IMR-90 (cell line): ENCODE measurements around the gene RPAP2. TPM values are rescaled to one million over a fixed set of nuclear protein-coding genes. Genes with fewer than 3 reads are reported as not detected.
A peak's percentile ranks its signal among the peaks of the same experiment; 100 is the strongest.

ENCODE experiments used
- ATAC-seq: fragments of 200-7000 bp; cut with Tn5 transposase; 2 replicates; pipeline ENCODE4 v1.9.1; 2020; ENCODE audit warnings: low read depth, mild to moderate bottlenecking, moderate library complexity
- BruUV-seq: library from RNA; stranded (reverse); fragments of 400-500 nt; replicated peaks from 2 replicates; lab custom pipeline; 2021; lab: Mats Ljungman, UMichigan
- CTCF ChIA-PET: fragments of 300-600 bp; formaldehyde crosslinking; extraction: SDS; loops from one replicate; lab custom pipeline; 2021; ENCODE audit warnings: antibody characterized with exemption; lab: Yijun Ruan, JAX
- POLR2A ChIA-PET: fragments of 300-600 bp; sonication (Branson Sonifier 250); formaldehyde crosslinking; loops from one replicate; lab custom pipeline; 2022; ENCODE audit warnings: antibody characterized with exemption; ENCODE audit not compliant: unreplicated experiment; lab: Charles Lee
- DNase-seq: peaks from one replicate; pipeline ENCODE4 v3.0.0; 2013
- H2AFZ ChIP-seq: replicated peaks from 2 replicates; pipeline ENCODE3; 2013; ENCODE audit warnings: low read length, mild to moderate bottlenecking; ENCODE audit not compliant: poor library complexity
- H2AK5ac ChIP-seq: 2 replicates; pipeline ENCODE4 v1.6.1; 2013; ENCODE audit warnings: low read depth, low read length, inconsistent platforms
- H2AK9ac ChIP-seq: replicated peaks from 2 replicates; pipeline ENCODE3; 2013; ENCODE audit warnings: mild to moderate bottlenecking, low read depth, low read length, moderate library complexity; ENCODE audit not compliant: poor library complexity
- H2BK120ac ChIP-seq: 2 replicates; pipeline ENCODE4 v1.6.1; 2013; ENCODE audit warnings: low read depth, low read length, inconsistent platforms
- H2BK15ac ChIP-seq: 3 replicates; pipeline ENCODE4 v1.6.1; 2013; ENCODE audit warnings: low read depth, low read length, inconsistent platforms
- H2BK20ac ChIP-seq: 2 replicates; pipeline ENCODE4 v1.6.1; 2013; ENCODE audit warnings: low read depth, mild to moderate bottlenecking, inconsistent platforms, low read length, moderate library complexity
- H2BK5ac ChIP-seq: 2 replicates; pipeline ENCODE4 v1.6.1; 2013; ENCODE audit warnings: mild to moderate bottlenecking, low read depth, low read length, inconsistent platforms; ENCODE audit not compliant: poor library complexity, severe bottlenecking
- H3K14ac ChIP-seq: replicated peaks from 2 replicates; pipeline ENCODE4 v1.6.1; 2013; ENCODE audit warnings: low read depth, low read length, inconsistent platforms
- H3K18ac ChIP-seq: 2 replicates; pipeline ENCODE4 v1.6.1; 2013; ENCODE audit warnings: low read depth, low read length, control low read depth
- H3K23ac ChIP-seq: 2 replicates; pipeline ENCODE4 v1.6.1; 2013; ENCODE audit warnings: low read depth, low read length, inconsistent platforms
- H3K27ac ChIP-seq: 2 replicates; pipeline ENCODE4 v1.5.1; 2013; ENCODE audit warnings: mild to moderate bottlenecking, control low read depth, low read length; ENCODE audit not compliant: insufficient read depth
- H3K27me3 ChIP-seq: 2 replicates; pipeline ENCODE4 v1.6.1; 2013; ENCODE audit warnings: low read length; ENCODE audit not compliant: control insufficient read depth, insufficient read depth
- H3K36me3 ChIP-seq: 2 replicates; pipeline ENCODE4 v1.6.1; 2013; ENCODE audit warnings: low read length, mixed read lengths; ENCODE audit not compliant: control insufficient read depth, insufficient read depth
- H3K4ac ChIP-seq: 2 replicates; pipeline ENCODE4 v1.6.1; 2013; ENCODE audit warnings: low read depth, low read length, inconsistent platforms
- H3K4me1 ChIP-seq: 2 replicates; pipeline ENCODE4 v1.6.1; 2013; ENCODE audit warnings: low read length, mixed read lengths; ENCODE audit not compliant: control insufficient read depth, insufficient read depth
- H3K4me2 ChIP-seq: 2 replicates; pipeline ENCODE4 v1.6.1; 2013; ENCODE audit warnings: low read depth, mild to moderate bottlenecking, control low read depth, low read length, moderate library complexity
- H3K4me3 ChIP-seq: 2 replicates; pipeline ENCODE4 v1.5.1; 2013; ENCODE audit warnings: low read depth, mild to moderate bottlenecking, control low read depth, low read length, moderate library complexity; ENCODE audit not compliant: insufficient read depth
- H3K56ac ChIP-seq: 2 replicates; pipeline ENCODE4 v1.6.1; 2013; ENCODE audit warnings: low read length, inconsistent platforms; ENCODE audit not compliant: insufficient read depth; ENCODE audit errors: extremely low read depth
- H3K79me1 ChIP-seq, 2 experiments: 2 replicates each; pipeline ENCODE4 v1.6.1; 2013; ENCODE audit warnings: low read length in 2 of 2, inconsistent platforms in 1 of 2, low read depth in 1 of 2
- H3K9ac ChIP-seq: 2 replicates; pipeline ENCODE4 v1.6.1; 2013; ENCODE audit warnings: low read depth, low read length, control low read depth
- H3K9me1 ChIP-seq: 2 replicates; pipeline ENCODE4 v1.6.1; 2013; ENCODE audit warnings: low read length, inconsistent platforms; ENCODE audit not compliant: insufficient read depth
- H3K9me3 ChIP-seq: 2 replicates; pipeline ENCODE4 v1.6.1; 2013; ENCODE audit warnings: low read length; ENCODE audit not compliant: control insufficient read depth, insufficient read depth
- H4K20me1 ChIP-seq: 2 replicates; pipeline ENCODE4 v1.6.1; 2013; ENCODE audit warnings: low read length, inconsistent platforms; ENCODE audit not compliant: insufficient read depth
- H4K5ac ChIP-seq: 2 replicates; pipeline ENCODE4 v1.6.1; 2013; ENCODE audit warnings: mild to moderate bottlenecking, low read depth, low read length, control low read depth
- H4K8ac ChIP-seq, 2 experiments: 2 replicates each; pipeline ENCODE4 v1.6.1; 2013; ENCODE audit warnings: low read depth in 2 of 2, low read length in 2 of 2, control low read depth in 1 of 2, inconsistent platforms in 1 of 2
- H4K91ac ChIP-seq: 2 replicates; pipeline ENCODE4 v1.6.1; 2013; ENCODE audit warnings: low read depth, low read length, inconsistent platforms; ENCODE audit not compliant: insufficient read depth
- BHLHE40 ChIP-seq: fragments of 150-350 bp; IDR thresholded peaks from 2 replicates; pipeline ENCODE4 v1.6.1; 2016; ENCODE audit warnings: mild to moderate bottlenecking, low read depth, low read length
- CEBPB ChIP-seq: IDR thresholded peaks from 2 replicates; pipeline ENCODE4 v1.6.1; 2012; ENCODE audit warnings: low read depth, low read length, improper control_type of control experiment
- CHD1 ChIP-seq: IDR thresholded peaks from 2 replicates; pipeline ENCODE4 v1.6.1; 2012; ENCODE audit warnings: low read depth, low read length, improper control_type of control experiment
- FOS ChIP-seq: fragments of 150-350 bp; IDR thresholded peaks from 2 replicates; pipeline ENCODE4 v1.6.1; 2016; ENCODE audit warnings: low read depth, low read length
- MAFK ChIP-seq: IDR thresholded peaks from 2 replicates; pipeline ENCODE4 v1.6.1; 2012; ENCODE audit warnings: low read depth, low read length, improper control_type of control experiment
- MAZ ChIP-seq: IDR thresholded peaks from 2 replicates; pipeline ENCODE4 v1.6.1; 2012; ENCODE audit warnings: low read depth, mild to moderate bottlenecking, low read length, improper control_type of control experiment, moderate library complexity, borderline replicate concordance
- MXI1 ChIP-seq: IDR thresholded peaks from 2 replicates; pipeline ENCODE4 v1.6.1; 2012; ENCODE audit warnings: low read depth, mild to moderate bottlenecking, low read length, moderate library complexity, borderline replicate concordance
- NFE2L2 ChIP-seq: fragments of 150-350 bp; IDR thresholded peaks from 2 replicates; pipeline ENCODE4 v1.6.1; 2016; ENCODE audit warnings: low read depth, mild to moderate bottlenecking, low read length
- POLR2A ChIP-seq: IDR thresholded peaks from 2 replicates; pipeline ENCODE4 v1.6.1; 2012; ENCODE audit warnings: mild to moderate bottlenecking, low read depth, low read length
- RAD21 ChIP-seq: IDR thresholded peaks from 2 replicates; pipeline ENCODE4 v1.6.1; 2012; ENCODE audit warnings: low read length, improper control_type of control experiment
- RCOR1 ChIP-seq: IDR thresholded peaks from 2 replicates; pipeline ENCODE4 v1.6.1; 2012; ENCODE audit warnings: mild to moderate bottlenecking, low read length, improper control_type of control experiment; ENCODE audit not compliant: insufficient replicate concordance
- RFX5 ChIP-seq: IDR thresholded peaks from 2 replicates; pipeline ENCODE4 v1.8.0; 2012; ENCODE audit warnings: low read depth, mild to moderate bottlenecking, low read length, moderate library complexity
- SMC3 ChIP-seq: fragments of 150-350 bp; IDR thresholded peaks from 2 replicates; pipeline ENCODE4 v1.6.1; 2016; ENCODE audit warnings: low read depth, mild to moderate bottlenecking, antibody characterized with exemption, low read length, moderate library complexity
- WGBS, 2 experiments: methylation state at CpG; one replicate each; pipeline versions ENCODE4 v1.1.5 to v1.1.7; 2013; ENCODE audit warnings: missing lambda C conversion rate in 2 of 2; ENCODE audit not compliant: insufficient read length in 1 of 2; ENCODE audit errors: extremely low coverage in 2 of 2; 5-methylcytosine and 5-hydroxymethylcytosine counted together
- dilution Hi-C: fragments of 300-500 bp; cut with HindIII; formaldehyde crosslinking; loops from one replicate; pipeline ENCODE4 v1.14.3; 2018; ENCODE audit warnings: low sequenced_read_pairs; ENCODE audit not compliant: unreplicated experiment
- in situ Hi-C: fragments of 300-500 bp; cut with MboI; formaldehyde crosslinking; loops from 3 replicates; pipeline ENCODE4 v1.14.3; 2019; ENCODE audit warnings: low sequenced_read_pairs, inconsistent platforms, mixed read lengths
- intact Hi-C: fragments of 100-400 bp; cut with micrococcal nuclease; formaldehyde crosslinking; loops from 2 replicates; pipeline ENCODE4 v1.10.0; 2022
- polyA plus RNA-seq, 3 experiments: library from polyadenylated mRNA; depleted of rRNA; stranded (reverse); fragments of >200 nt; gene quantifications; 2 replicates each; pipeline ENCODE4 v1.2.3, GENCODE V29; 2012; ENCODE audit warnings: low replicate concordance in 1 of 3
- total RNA-seq: library from RNA; depleted of rRNA; stranded (reverse); fragments of >200 nt; gene quantifications from 2 replicates; pipeline ENCODE4 v1.2.3, GENCODE V29; 2012
- TF ChIP-seq, protein P1 (sequence below): conservative IDR thresholded peaks from 2 replicates; pipeline ENCODE4 v1.5.1; 2012; ENCODE audit warnings: mild to moderate bottlenecking, low read depth, low read length, improper control_type of control experiment
- TF ChIP-seq, protein P2 (sequence below): fragments of 150-350 bp; IDR thresholded peaks from 2 replicates; pipeline ENCODE4 v1.6.1; 2017; ENCODE audit warnings: mild to moderate bottlenecking, antibody characterized with exemption, low read length, low read depth
- TF ChIP-seq, protein P3 (sequence below): fragments of 150-350 bp; IDR thresholded peaks from 2 replicates; pipeline ENCODE4 v1.6.1; 2016; ENCODE audit warnings: low read depth, mild to moderate bottlenecking, low read length, moderate library complexity, borderline replicate concordance

The RPAP2 gene
- total and polyA plus RNA-seq, 2 of the 4 experiments (the other 2 are of a cell fraction) = 7.1 to 13.6 TPM

DNA sequence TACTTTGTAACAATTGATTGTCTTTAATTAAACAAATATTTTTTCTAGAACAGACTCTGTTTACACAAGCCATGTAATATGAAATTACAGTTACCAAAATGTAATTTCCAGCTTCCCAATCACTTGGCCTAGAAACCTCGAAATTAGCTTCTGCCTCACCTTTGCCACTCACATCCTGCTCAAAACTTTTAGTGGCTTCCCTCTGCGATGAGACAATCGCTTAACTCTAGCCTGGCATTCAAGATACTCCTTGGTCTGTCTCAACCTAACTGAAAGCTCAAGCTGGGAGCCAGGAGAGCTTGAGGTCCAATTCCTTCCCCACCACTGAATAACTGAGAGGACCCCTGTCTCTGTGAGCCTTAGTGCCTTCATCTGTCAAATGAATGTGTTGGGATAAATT is 145.0 kb downstream of the RPAP2 start:
- TF ChIP-seq MAFK = no peak
- TF ChIP-seq MAZ = no peak
- no peak for TF ChIP-seq BHLHE40
- no peak for TF ChIP-seq CHD1
- no peak for TF ChIP-seq SMC3
- TF ChIP-seq, protein P1, sequence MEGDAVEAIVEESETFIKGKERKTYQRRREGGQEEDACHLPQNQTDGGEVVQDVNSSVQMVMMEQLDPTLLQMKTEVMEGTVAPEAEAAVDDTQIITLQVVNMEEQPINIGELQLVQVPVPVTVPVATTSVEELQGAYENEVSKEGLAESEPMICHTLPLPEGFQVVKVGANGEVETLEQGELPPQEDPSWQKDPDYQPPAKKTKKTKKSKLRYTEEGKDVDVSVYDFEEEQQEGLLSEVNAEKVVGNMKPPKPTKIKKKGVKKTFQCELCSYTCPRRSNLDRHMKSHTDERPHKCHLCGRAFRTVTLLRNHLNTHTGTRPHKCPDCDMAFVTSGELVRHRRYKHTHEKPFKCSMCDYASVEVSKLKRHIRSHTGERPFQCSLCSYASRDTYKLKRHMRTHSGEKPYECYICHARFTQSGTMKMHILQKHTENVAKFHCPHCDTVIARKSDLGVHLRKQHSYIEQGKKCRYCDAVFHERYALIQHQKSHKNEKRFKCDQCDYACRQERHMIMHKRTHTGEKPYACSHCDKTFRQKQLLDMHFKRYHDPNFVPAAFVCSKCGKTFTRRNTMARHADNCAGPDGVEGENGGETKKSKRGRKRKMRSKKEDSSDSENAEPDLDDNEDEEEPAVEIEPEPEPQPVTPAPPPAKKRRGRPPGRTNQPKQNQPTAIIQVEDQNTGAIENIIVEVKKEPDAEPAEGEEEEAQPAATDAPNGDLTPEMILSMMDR = no peak
- TF ChIP-seq, protein P2, sequence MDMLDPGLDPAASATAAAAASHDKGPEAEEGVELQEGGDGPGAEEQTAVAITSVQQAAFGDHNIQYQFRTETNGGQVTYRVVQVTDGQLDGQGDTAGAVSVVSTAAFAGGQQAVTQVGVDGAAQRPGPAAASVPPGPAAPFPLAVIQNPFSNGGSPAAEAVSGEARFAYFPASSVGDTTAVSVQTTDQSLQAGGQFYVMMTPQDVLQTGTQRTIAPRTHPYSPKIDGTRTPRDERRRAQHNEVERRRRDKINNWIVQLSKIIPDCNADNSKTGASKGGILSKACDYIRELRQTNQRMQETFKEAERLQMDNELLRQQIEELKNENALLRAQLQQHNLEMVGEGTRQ = no peak
- TF ChIP-seq RAD21 = no peak
- TF ChIP-seq FOS = no peak
- no peak for TF ChIP-seq POLR2A
- TF ChIP-seq, protein P3, sequence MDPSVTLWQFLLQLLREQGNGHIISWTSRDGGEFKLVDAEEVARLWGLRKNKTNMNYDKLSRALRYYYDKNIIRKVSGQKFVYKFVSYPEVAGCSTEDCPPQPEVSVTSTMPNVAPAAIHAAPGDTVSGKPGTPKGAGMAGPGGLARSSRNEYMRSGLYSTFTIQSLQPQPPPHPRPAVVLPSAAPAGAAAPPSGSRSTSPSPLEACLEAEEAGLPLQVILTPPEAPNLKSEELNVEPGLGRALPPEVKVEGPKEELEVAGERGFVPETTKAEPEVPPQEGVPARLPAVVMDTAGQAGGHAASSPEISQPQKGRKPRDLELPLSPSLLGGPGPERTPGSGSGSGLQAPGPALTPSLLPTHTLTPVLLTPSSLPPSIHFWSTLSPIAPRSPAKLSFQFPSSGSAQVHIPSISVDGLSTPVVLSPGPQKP = no peak
- no peak for TF ChIP-seq NFE2L2
- TF ChIP-seq RCOR1 = no peak
- TF ChIP-seq MXI1 = no peak
- TF ChIP-seq RFX5 = no peak
- no peak for TF ChIP-seq CEBPB
- CTCF ChIA-PET = no interaction called here
- no peak for DNase-seq
- no peak overlapping the region; the same call in 1 of the 2 replicates for H3K56ac ChIP-seq
- peaks cover 12% of the 10 kb centered on the region for H3K4me1 ChIP-seq
- peak overlapping the region; percentile 66; the same call in 1 of the 3 replicates for H2BK15ac ChIP-seq
- H2BK20ac ChIP-seq = peak overlapping the region; percentile 64
- no peaks in the 10 kb centered on the region for H3K36me3 ChIP-seq
- no peak overlapping the region for H3K4me3 ChIP-seq
- no peaks in the 10 kb centered on the region for H3K9me3 ChIP-seq
- peaks cover 13% of the 10 kb centered on the region for H3K9me1 ChIP-seq
- dilution Hi-C loops = no loop called here
- H3K27me3 ChIP-seq = no peaks in the 10 kb centered on the region
- WGBS, 2 experiments = 90% methylated on average over 2 of the region's 3 CpGs; no CpG with 5 or more reads in 1 of the 2 experiments
- no peaks in the 10 kb centered on the region for H3K79me1 ChIP-seq
- peak overlapping the region; percentile 38 for H4K91ac ChIP-seq
- in situ Hi-C loops = no loop called here
- H3K9ac ChIP-seq = no peak overlapping the region
- H2AFZ ChIP-seq = peak overlapping the region; percentile 80
- H3K4ac ChIP-seq = peak overlapping the region; percentile 33; the same call in 1 of the 2 replicates
- H3K27ac ChIP-seq = no peak overlapping the region
- peak overlapping the region; percentile 56; the same call in 1 of the 2 replicates for H3K23ac ChIP-seq
- peak overlapping the region; percentile 35 for H2AK5ac ChIP-seq
- ATAC-seq = no peak
- H3K14ac ChIP-seq = peak overlapping the region; percentile 81
- no peaks in the 10 kb centered on the region for H4K20me1 ChIP-seq
- peak overlapping the region; percentile 75 for H2BK120ac ChIP-seq
- H3K4me2 ChIP-seq = no peak overlapping the region
- peak overlapping the region; percentile 11 to 65; a peak in 2 of 4 replicates for H4K8ac ChIP-seq
- POLR2A ChIA-PET = no interaction called here
- H4K5ac ChIP-seq = no peak overlapping the region
- H2AK9ac ChIP-seq = peak overlapping the region; percentile 62
- no TSS peak for BruUV-seq
- peak overlapping the region; percentile 10 for H2BK5ac ChIP-seq
- intact Hi-C loops = no loop called here
- H3K18ac ChIP-seq = 0 out of 2 replicates have a peak overlapping the region, but pooled peaks have one; percentile 0
